Activated CD4-positive, CD25-positive, alpha-beta regulatory T cell treated with anti-CD3 and anti-CD28 coated beads, Interleukin-2, amount 50 U/mL, for 24 hours (primary cell): ENCODE data around the gene DUSP23.

ENCODE experiments used
- ATAC-seq, 2 donors: fragments of 150-1000 bp; cut with Tn5 transposase; one replicate each; pipeline ENCODE4 v1.10.0; 2021; ENCODE audit warnings: mild to moderate bottlenecking in 1 of 2, moderate library complexity in 1 of 2

The DUSP23 gene

DNA sequence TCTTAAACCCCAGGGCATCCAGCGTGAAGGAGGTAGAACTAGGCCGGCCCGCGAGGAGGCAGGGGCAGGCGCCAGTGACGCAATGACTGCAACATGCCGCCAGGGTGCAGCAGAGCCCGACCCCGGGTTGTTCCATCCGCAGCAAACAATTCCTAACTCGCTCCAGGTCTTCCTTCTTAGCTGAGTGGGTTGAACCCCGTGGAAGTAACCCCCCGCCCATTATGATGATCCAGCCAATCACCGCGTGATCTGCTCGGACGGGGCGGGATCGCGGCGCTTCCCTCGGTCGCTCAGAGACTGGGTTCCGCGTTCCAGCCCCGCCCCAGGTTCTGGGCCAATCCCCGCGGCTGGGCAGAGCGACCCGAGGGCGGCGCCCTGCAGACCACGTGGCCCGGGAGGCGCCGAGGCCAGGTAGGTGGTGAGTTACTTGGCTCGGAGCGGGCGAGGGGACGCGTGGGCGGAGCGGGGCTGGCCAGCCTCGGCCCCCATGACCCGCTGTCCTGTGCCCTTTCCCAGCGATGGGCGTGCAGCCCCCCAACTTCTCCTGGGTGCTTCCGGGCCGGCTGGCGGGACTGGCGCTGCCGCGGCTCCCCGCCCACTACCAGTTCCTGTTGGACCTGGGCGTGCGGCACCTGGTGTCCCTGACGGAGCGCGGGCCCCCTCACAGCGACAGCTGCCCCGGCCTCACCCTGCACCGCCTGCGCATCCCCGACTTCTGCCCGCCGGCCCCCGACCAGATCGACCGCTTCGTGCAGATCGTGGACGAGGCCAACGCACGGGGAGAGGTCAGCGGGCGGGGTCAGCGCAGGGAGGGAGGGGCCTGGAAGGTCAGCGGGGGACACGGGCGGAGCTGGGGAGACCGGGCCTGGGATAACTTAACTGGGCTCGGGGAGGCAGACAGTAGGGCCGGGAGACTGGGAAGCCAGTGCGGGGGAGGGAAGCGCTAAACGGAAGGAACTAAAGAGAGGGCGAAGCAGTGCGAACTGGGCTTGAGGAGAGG lies at the start of gene DUSP23:
Gene DUSP23 (plus strand): TSS at position 380 of the 1,000 bp plus-strand sequence. CDS start 139 bp downstream, at position 519.
- ATAC-seq = peak; percentile 98

DNA sequence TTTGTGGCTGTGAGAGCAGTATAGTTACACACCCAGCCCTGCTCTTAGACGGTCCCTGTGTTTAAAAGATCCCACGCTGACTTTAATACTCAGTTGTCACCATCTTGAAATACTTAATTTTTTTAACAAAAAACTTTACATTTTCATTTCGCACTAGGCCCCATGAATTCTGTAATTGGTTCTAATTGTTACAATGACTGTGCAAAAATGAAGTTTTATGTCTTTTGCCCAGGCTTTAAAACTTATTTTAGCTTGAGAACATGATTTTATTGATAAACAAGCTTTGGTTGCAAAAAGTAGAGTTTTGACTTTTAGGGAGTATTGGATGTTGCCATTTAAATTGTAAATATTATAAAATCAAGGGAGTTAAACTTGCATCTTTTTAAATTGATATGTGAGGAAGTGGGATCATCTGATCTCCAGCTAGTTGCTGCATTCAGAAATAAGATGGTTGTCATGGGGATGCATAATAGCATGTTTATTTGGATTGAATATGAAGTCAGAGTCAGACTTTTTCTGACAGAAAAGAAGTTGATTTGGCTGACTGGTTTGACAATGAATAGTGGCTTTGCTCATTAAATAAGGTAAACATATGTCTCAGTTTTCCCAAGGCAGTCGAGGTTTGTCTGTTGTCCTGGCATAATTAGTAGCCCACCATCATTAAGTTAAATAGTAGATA lies 43.4 kb upstream of the DUSP23 start:
- no peak for ATAC-seq

DNA sequence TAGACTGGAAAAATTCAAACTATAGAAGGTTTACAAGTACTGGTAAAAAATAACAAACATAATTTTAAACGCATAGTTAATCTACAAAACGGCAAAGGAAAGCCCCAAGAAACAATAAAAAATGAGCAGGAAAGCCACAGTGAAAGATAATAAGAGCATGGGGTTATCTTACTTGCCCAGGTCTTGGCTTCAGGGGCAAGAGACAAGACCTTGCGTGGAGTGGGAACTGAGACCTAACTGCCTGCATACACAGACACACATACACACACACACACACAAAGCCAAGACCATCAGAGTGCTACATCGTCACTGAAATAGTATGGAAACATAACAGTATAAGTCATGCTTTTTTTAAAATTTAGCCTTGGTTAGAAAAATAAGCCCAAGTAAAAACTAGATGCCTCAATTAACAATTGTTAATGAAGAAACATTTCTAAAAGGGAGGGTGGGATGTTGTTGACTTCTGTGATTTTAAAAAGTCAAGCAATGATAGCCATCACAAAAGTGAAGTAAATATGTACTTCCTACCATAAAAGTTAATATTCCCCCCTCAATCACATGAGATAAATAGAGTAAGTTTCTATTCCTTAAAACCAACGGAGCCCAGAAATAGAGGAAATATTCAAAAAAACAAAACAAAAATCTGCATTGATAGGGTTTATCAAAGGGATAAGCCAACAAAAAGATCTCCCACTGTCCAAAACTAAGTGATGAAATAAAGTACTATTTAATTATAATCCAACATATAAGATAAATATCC lies 36.9 kb upstream of the DUSP23 start:
- no peak for ATAC-seq

DNA sequence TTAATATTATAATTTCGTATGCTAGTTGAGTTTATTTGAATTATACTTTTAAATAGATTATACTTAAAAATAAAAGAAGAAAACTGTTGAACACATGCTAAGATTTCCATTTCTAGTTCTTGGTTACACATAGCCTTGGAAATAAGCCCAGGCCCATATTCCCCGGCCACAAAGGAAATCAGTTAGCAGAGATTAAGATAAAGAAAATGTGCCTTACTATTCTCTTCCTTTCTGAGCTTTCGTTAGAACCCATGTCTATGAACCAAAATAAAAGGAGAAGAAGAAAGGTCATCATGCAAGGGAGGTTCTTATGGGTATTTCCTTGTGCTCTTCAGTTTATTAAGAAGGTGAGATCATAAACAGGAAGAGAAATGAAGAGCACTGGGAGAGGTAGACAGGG lies 34.1 kb upstream of the DUSP23 start:
- ATAC-seq = no peak

DNA sequence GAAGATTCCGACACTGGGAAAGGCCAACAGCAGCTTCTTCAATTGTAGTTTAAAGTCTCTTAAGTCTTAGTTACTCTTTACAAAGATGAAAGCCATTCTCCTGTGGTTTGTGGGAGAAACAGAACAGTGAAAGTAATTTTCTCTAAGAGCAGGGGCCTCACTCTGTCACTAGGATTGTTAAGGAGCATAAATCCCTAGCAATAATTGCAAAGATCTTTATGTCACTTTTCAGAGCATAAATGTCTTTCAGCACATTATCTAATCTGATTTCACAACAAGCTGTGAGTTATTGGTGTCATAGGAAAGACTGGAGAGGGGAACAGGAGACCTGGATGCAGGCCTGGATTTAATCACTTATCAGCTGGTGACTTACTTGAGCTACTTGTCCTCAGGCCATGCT lies 32.4 kb upstream of the DUSP23 start:
- no peak for ATAC-seq

DNA sequence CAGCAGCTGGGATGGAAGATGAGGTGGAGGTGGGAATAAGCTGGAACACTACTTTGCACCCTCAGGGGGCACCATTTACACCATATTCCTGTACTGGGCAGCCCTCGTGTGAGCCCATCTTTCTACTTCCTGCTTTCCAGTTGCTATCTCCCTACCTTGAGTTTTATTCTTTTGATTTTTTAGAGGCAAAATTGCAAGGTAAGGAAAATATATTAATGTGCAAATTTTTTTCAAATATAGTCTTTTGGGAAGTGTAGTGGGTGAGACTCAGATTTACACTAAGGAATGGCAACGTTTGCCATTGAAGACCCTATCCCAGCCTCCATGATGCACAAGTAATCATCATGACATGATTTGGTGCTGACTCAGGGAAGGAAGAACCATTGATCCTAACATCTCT lies 31.1 kb upstream of the DUSP23 start:
- ATAC-seq = no peak

DNA sequence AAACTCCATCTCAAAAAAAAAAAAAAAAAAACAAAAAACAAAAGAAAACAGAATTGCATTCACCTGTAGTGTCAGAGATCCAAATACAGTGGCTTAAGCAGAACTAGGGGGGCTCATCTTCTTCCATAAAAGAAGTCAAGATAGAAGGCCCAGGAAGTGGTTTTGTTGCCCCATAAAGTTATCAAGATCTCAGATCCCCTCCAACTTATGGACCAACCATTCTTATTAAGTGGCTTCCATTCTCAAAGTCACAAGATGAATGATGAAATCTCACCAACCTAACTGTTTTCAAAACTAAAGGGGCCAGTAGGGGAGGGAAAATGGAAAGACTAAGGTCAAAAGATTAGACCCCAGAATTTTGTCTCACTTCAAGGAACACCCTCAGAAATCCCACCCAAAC lies 30.1 kb upstream of the DUSP23 start:
- no peak for ATAC-seq

DNA sequence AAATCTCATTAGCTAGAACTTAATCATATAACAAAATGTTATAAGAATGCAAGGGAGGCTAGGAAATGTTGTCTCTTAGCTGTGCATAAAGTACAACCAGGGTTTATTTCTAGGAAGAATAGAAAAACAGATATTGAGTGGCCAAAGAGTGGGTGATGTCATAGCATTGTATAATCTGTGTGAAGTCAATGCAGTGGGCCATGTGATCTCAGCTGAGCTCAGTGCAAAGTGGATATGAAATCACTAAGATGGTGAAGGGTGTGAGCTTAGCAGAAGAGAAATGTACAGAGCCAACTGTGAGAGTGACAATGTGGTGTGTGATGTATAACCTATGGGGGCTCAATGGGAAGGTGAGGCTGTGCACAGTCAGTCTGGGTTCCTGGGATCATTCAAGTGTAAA lies 29.7 kb upstream of the DUSP23 start:
- ATAC-seq = no peak

DNA sequence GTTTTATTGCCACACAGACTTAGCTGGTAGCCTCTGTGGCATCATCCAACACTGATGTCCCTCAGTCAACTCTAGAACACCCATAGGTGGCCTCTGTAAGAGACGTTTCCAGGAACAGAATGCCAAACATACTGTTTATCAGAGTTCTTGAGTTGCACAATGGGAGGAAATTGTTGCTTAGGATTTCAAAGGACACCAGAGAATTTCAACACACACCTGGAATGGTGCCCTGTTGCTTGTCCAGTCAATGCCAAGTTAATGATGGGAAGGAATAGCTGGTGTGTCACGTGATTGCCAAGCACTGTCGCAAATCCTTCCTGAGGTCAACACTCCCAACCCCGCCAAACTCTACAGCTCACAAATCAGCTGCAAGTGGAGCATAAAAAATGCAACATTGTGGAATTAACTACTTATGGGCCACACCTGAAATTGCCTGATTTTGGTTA lies 28.6 kb upstream of the DUSP23 start:
- ATAC-seq = no peak

DNA sequence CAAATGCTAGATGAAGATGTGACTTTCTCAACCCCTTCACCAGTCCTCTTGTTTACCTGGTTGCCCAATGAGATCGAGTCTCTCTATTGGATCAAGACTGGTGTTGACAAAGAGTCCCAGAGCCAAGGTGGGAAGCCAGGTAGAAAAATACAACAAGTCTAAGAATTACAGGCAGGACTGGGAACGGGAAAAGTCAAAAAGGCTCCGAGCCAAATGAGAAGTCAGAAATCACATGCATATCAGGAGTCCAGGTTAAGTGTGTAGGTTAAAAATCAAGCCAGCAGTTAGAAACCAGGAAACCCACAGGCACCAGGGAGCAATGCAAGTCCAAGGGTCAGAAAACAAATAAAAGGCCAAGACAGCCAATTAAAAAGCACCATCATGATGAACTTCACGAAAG lies 27.4 kb upstream of the DUSP23 start:
- ATAC-seq = no peak

DNA sequence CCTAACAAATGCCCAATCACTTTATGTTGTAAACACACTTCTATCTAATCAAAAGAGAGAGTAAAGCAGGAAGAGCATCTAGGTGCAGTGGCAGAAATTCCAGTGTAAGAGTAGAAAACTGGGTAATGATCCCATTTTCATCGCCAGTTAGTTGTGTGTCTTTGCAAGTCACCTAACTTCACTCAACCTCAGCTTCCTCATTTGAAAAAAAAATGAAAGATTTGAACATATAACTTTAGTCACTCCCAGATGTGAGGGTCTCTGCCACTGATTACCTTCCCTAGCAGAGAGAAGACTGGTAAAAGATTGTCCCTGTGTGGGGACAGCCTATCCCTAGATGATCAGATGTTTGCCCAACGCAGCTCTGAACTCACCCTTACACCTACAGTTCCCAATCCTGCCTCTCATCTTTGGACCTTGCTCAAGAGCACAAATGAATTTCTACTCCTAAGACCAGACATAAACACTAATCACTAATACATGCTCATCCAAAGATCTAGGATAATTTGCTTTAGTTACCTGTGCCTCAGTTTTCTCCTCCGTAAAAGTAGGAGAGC lies 25.2 kb upstream of the DUSP23 start:
- no peak for ATAC-seq

DNA sequence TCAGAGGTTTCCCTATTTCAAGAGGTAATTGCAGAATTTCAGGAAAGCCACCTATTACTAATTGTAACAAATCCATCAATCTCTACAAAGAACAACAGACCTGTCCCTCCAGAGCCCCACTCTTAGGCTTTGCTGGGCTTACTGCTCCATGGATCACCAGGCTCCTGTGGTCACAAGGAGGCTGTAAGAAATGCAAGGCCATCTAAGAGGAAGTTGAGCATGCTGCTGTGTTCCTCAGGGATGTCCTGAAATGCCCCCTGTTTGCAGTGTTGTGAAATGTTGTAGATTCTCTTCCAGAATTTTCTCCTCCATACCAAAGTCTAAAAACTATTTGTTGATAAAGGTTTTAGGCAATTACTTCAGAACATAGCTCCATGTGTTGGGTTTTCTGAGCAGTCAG lies 24.4 kb upstream of the DUSP23 start:
- ATAC-seq = no peak

DNA sequence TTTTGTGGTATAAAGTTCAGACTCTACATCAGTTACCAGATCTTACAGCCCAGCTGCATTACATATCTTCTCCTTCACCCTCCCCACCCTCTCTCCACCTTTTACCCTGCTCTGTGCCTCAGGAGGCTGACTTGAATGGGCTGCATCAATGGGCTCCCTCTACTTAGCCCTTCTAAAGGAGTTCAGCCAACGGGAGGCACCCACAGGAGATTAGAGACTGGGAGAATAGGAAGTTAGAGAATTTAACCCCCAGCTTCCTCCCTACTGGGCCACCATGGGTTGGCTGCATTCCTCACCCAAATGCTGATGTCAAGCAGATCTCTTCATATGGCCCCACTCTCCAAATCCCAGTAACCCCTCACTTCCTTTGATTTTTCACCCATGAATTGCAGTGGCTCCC lies 17.1 kb upstream of the DUSP23 start:
- no peak for ATAC-seq

DNA sequence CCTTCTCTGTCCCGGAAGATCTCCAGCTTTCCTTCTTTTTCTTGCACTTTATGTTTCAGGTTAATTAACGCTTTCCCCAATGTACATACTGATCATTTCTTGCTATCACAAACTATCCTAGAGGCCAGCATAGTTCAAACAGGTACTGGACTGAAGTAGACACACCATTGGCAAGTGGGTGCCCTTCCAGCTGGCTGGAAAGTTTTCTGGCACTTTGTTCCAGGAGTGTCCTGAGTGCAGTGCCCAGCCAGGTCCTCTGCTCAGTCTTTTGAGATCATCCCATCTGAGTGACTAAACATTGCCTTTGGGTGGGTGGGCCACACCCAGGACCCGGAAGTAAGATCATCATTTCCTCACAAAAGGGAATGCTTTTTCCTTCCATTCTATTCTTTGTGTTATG lies 15.0 kb upstream of the DUSP23 start:
- ATAC-seq = no peak

DNA sequence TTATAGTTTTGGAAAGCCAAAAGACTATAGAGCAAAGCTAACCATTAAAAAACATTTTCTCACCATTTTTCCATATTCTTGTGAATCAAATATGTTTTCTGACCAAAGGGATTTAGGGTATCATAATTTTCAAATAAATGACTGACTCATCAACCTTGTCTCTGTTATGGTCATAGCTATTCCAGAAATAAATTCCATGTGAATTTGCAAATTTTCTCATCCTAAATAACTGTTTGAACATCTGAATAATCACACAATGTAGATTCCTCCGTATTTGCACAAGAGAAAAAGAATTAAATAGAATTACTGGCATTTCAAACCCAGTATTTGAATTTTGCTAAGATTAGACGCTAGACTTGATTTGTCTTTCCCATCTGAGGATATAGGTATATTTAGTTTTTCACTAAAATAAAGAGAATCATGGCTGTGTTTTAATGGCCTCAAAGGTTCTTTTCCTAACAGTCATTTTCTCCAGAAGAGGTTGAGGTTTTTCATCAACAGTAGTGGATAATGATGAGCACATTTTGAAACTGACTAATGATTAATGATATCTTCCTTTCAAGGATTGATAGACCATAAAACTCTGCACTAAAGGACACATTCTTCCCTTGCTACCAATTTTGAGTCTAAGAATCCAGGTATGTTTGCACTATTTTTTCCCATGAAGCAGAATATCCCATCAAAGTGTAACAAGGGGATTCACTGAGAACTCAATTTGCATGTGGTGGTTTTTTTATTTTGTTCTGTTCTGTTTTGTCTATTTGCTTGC lies 9.5 kb upstream of the DUSP23 start:
- no peak for ATAC-seq

DNA sequence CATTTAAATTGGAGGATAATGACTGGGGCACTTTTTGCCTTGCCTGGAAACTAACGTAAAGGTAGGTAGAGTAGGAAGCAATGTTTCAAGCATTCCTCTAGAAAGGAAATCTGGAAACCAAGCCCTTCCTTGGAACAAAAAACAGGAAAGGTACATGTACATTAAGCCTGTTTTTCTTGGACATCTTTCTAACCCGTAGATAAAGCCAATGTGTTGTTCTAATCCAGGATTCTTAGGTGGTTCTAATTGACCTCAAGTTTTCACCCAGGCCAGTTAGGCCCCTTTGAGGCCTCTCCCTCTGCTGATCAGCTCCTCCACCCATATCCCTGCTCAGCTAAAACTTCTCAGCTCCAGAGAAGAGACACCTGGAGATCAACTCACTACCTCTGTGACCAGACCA lies 6.3 kb upstream of the DUSP23 start:
- no peak for ATAC-seq

DNA sequence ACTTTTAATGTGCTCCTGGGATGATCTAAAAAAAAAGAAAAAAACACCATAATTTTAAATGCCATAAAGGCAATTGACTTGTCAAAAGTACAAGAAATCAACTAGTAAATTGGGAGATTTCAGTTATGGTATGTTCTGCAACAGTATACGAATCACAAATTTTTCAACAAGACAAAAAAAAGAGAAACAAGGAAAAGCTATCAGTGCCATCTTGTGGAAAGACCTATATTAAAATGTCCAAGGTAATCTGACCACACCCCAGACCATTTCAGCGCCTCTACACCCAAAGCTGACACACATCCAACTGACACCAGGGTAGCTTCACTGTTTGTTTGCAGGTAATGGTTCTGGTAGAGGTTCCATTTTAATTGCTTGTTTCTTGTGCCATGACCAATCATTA lies 5.0 kb upstream of the DUSP23 start:
- no peak for ATAC-seq

DNA sequence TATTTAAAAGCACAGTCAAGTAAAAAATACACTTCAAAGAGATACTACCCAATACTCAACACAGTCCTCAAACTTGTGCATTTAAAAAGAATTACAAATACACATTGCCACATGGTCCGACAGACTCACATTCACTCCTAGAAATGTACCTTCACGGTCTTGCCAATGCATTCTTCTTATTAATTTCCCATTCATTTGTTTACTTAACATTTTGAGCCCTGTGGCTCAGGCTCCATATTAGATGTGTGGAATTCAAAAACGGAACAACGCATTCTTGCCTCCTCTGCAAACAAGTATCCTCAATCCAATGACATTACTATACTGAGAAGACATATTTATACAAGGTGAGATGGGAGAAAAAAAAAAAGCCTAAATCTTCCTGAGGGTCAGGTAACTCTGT lies 2.5 kb upstream of the DUSP23 start:
- no peak for ATAC-seq

DNA sequence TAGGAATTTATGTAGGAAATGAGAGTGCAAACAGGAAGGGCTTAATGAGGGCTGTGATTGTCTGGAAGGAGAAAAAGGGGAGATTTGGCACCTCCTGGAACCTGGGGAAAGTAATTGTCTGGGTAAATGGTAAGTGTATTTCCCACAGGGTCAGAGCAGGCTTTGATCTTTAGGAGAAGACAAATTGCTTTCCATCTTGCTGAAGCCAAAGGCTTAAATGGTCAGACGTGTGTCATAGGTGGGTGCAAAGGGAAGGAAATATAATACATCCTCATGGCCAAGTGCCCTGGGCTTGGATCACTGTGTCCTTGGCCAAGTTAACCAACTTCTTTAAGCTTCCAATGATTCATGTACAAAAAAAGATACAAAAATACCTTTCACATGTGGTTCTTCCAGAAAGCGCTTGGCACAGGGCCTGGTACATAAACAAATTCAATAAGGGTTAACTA lies 1.3 kb upstream of the DUSP23 start:
- ATAC-seq = no peak

DNA sequence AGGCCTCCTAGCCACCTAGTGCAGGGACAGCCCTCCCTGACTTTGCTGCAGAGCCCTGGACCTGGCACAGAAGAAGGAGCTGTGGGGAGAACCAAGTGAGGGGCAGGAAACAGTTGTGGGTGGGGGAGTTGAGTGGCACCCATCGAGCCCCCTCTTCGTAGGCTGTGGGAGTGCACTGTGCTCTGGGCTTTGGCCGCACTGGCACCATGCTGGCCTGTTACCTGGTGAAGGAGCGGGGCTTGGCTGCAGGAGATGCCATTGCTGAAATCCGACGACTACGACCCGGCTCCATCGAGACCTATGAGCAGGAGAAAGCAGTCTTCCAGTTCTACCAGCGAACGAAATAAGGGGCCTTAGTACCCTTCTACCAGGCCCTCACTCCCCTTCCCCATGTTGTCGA lies 1.2 kb downstream of the DUSP23 start:
- no peak for ATAC-seq

DNA sequence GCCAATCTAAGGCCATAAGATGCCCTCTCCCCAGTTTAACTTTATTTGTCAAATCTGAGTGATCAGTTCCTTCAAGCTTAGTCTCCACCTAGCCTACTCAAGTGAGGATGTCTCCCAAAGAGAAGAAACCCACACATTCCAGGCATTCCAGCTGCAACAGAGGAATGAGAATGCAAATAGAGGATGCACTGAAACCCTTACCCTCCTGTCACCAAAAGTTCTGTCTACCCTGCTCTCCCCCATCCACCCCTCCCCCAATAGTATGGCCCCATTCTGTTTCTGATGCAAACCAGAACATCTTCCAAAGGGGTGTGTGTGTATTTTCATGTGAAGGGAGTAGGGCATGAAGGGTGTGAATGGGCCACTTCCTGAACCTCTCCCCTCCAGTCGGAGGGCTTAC lies 3.0 kb downstream of the DUSP23 start:
- no peak for ATAC-seq

DNA sequence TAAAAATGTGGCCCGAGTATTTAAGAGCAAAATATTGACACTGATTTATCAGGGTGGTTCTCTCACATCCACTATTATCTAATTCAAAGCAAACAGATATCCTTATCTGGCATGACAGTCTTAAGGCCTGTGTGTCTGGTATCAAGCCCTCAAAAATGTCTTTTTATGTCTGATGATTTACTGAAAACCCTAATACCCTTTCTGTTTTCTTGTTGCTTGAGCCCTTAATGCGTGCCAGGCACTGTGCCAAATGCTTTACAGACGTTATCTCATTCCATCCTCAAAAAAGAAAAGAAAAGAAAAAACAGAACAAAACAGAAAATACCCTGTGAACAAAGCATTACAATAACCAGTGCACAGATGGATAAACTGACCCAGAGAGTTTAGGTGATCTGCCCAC lies 5.7 kb downstream of the DUSP23 start:
- no peak for ATAC-seq
